GM23338 (cell line): ENCODE data around the gene EFEMP1. TPM values are rescaled to one million over a fixed set of nuclear protein-coding genes. Genes with fewer than 3 reads are reported as not detected.

Source experiments
- ATAC-seq: fragments of 200-7000 bp; cut with Tn5 transposase; 3 replicates; pipeline ENCODE4 v1.9.1; 2020
- DNase-seq: peaks from one replicate; pipeline ENCODE4 v3.0.0-alpha.2; 2015; ENCODE audit warnings: low spot score
- H2AFZ ChIP-seq: fragments of 200-600 bp; sonication (generic); 2 replicates; pipeline ENCODE4 v1.8.0; 2016; ENCODE audit warnings: antibody characterized with exemption, mild to moderate bottlenecking, moderate library complexity
- H3F3A ChIP-seq: fragments of 200-600 bp; sonication (generic); replicated peaks from 2 replicates; pipeline ENCODE4 v1.8.0; 2017; ENCODE audit warnings: antibody characterized with exemption, mixed run types, low read depth
- H3K27ac ChIP-seq: fragments of 200-600 bp; sonication (generic); 2 replicates; pipeline ENCODE4 v1.6.1; 2016; ENCODE audit warnings: low read depth
- H3K27me3 ChIP-seq: fragments of 200-600 bp; sonication (generic); 2 replicates; pipeline ENCODE4 v1.8.0; 2016; ENCODE audit warnings: mild to moderate bottlenecking, mixed run types, moderate library complexity; ENCODE audit not compliant: insufficient read depth
- H3K36me3 ChIP-seq: fragments of 200-600 bp; sonication (generic); 2 replicates; pipeline ENCODE4 v1.8.0; 2016; ENCODE audit warnings: mild to moderate bottlenecking; ENCODE audit not compliant: insufficient read depth
- H3K4me1 ChIP-seq: fragments of 200-600 bp; sonication (generic); 2 replicates; pipeline ENCODE4 v1.8.0; 2016; ENCODE audit warnings: mild to moderate bottlenecking, moderate library complexity; ENCODE audit not compliant: insufficient read depth
- H3K4me2 ChIP-seq: fragments of 200-600 bp; sonication (generic); 2 replicates; pipeline ENCODE4 v1.7.1; 2017; ENCODE audit warnings: mixed run types
- H3K4me3 ChIP-seq: fragments of 200-600 bp; sonication (generic); 2 replicates; pipeline ENCODE4 v1.6.1; 2016; ENCODE audit warnings: mixed run types
- H3K79me2 ChIP-seq: fragments of 200-600 bp; sonication (generic); replicated peaks from 2 replicates; pipeline ENCODE4 v1.8.0; 2017; ENCODE audit warnings: mild to moderate bottlenecking; ENCODE audit not compliant: insufficient read depth
- H3K9me2 ChIP-seq: fragments of 200-600 bp; sonication (generic); 2 replicates; pipeline ENCODE4 v1.8.0; 2017; ENCODE audit not compliant: insufficient read depth
- H4K20me1 ChIP-seq: fragments of 200-600 bp; sonication (generic); replicated peaks from 2 replicates; pipeline ENCODE4 v1.8.0; 2017; ENCODE audit warnings: mild to moderate bottlenecking; ENCODE audit not compliant: insufficient read depth
- H3K27ac Mint-ChIP-seq: 2 replicates; pipeline ENCODE4 v1.8.0; 2020; ENCODE audit warnings: inconsistent platforms, mild to moderate bottlenecking, moderate library complexity, mixed read lengths
- H3K27me3 Mint-ChIP-seq: 3 replicates; pipeline ENCODE4 v1.8.0; 2022; ENCODE audit warnings: low read depth, mild to moderate bottlenecking, moderate library complexity, mixed read lengths, inconsistent platforms; ENCODE audit not compliant: insufficient read depth, poor library complexity
- H3K36me3 Mint-ChIP-seq: 3 replicates; pipeline ENCODE4 v1.8.0; 2021; ENCODE audit warnings: low read depth, mild to moderate bottlenecking, inconsistent platforms, moderate library complexity, mixed read lengths
- H3K4me1 Mint-ChIP-seq: 3 replicates; pipeline ENCODE4 v1.8.0; 2020; ENCODE audit warnings: mild to moderate bottlenecking, inconsistent platforms, mixed read lengths
- H3K4me3 Mint-ChIP-seq: 3 replicates; pipeline ENCODE4 v1.8.0; 2021; ENCODE audit warnings: moderate library complexity, mild to moderate bottlenecking, inconsistent platforms, mixed read lengths
- H3K9me3 Mint-ChIP-seq: 3 replicates; pipeline ENCODE4 v1.8.0; 2020; ENCODE audit warnings: moderate library complexity, mild to moderate bottlenecking, inconsistent platforms, mixed read lengths
- CREB1 ChIP-seq: fragments of 250-450 bp; sonication (Bioruptor Pico); IDR thresholded peaks from 2 replicates; pipeline ENCODE4 v1.5.0; 2020; ENCODE audit warnings: low read depth, mild to moderate bottlenecking, moderate library complexity
- ETS1 ChIP-seq: IDR thresholded peaks from 2 replicates; pipeline ENCODE4 v1.6.1; 2016; ENCODE audit warnings: antibody characterized with exemption
- EZH2 ChIP-seq: fragments of 200-600 bp; sonication (generic); IDR thresholded peaks from one replicate; pipeline ENCODE4 v1.8.0; 2017; ENCODE audit warnings: antibody characterized with exemption, mild to moderate bottlenecking, low read depth; ENCODE audit not compliant: unreplicated experiment
- EZH2phosphoT487 ChIP-seq: fragments of 200-600 bp; sonication (generic); IDR thresholded peaks from one replicate; pipeline ENCODE4 v1.8.1; 2018; ENCODE audit warnings: antibody characterized with exemption; ENCODE audit not compliant: unreplicated experiment
- NANOG ChIP-seq: IDR thresholded peaks from 2 replicates; pipeline ENCODE4 v1.6.1; 2016; ENCODE audit warnings: antibody characterized with exemption, borderline replicate concordance
- POLR2AphosphoS5 ChIP-seq: IDR thresholded peaks from 2 replicates; pipeline ENCODE4 v1.6.1; 2016; ENCODE audit warnings: antibody characterized with exemption, low read depth
- STAT1 ChIP-seq: IDR thresholded peaks from one replicate; pipeline ENCODE4 v1.6.1; 2016; ENCODE audit warnings: antibody characterized with exemption; ENCODE audit not compliant: unreplicated experiment
- ZNF114 ChIP-seq: fragments of 250-450 bp; sonication (Bioruptor Pico); IDR thresholded peaks from 2 replicates; pipeline ENCODE4 v1.5.0; 2020; ENCODE audit warnings: mild to moderate bottlenecking, moderate library complexity
- ZNF331 ChIP-seq: fragments of 250-450 bp; sonication (Bioruptor Pico); IDR thresholded peaks from 2 replicates; pipeline ENCODE4 v1.5.0; 2020; ENCODE audit warnings: low read depth, mild to moderate bottlenecking, moderate library complexity
- polyA plus RNA-seq: library from polyadenylated mRNA; unstranded; fragments of >200 nt; fragmentation: Nextera tagmentation; extraction: Ambion mirVana; gene quantifications from 2 replicates; pipeline ENCODE4 v1.2.1, GENCODE V29; 2016
- total RNA-seq: library from RNA; depleted of rRNA; stranded (reverse); fragments of >200 nt; shearing (Covaris generic); gene quantifications from 2 replicates; pipeline ENCODE4 v1.2.3, GENCODE V29; 2014
- TF ChIP-seq, protein P1 (sequence below): IDR thresholded peaks from one replicate; pipeline ENCODE4 v1.6.1; 2018; ENCODE audit warnings: antibody characterized with exemption; ENCODE audit not compliant: unreplicated experiment
- TF ChIP-seq, protein P2 (sequence below), 2 experiments: fragments of 200-600 bp in 1 of 2; sonication (generic) in 1 of 2; conservative IDR thresholded peaks; 2 replicates each; pipeline versions ENCODE4 v1.5.1 to v1.6.1; 2016 to 2017; ENCODE audit warnings: antibody characterized with exemption in 2 of 2, low read depth in 2 of 2, mild to moderate bottlenecking in 2 of 2, moderate library complexity in 1 of 2
- TF ChIP-seq, protein P3 (sequence below): fragments of 250-450 bp; sonication (Bioruptor Pico); IDR thresholded peaks from 2 replicates; pipeline ENCODE4 v1.5.0; 2020; ENCODE audit warnings: mild to moderate bottlenecking, moderate library complexity

Gene EFEMP1
- total and polyA plus RNA-seq, 2 experiments from 2014 or later = 12.6 to 22.5 TPM

- TF ChIP-seq, protein P1, sequence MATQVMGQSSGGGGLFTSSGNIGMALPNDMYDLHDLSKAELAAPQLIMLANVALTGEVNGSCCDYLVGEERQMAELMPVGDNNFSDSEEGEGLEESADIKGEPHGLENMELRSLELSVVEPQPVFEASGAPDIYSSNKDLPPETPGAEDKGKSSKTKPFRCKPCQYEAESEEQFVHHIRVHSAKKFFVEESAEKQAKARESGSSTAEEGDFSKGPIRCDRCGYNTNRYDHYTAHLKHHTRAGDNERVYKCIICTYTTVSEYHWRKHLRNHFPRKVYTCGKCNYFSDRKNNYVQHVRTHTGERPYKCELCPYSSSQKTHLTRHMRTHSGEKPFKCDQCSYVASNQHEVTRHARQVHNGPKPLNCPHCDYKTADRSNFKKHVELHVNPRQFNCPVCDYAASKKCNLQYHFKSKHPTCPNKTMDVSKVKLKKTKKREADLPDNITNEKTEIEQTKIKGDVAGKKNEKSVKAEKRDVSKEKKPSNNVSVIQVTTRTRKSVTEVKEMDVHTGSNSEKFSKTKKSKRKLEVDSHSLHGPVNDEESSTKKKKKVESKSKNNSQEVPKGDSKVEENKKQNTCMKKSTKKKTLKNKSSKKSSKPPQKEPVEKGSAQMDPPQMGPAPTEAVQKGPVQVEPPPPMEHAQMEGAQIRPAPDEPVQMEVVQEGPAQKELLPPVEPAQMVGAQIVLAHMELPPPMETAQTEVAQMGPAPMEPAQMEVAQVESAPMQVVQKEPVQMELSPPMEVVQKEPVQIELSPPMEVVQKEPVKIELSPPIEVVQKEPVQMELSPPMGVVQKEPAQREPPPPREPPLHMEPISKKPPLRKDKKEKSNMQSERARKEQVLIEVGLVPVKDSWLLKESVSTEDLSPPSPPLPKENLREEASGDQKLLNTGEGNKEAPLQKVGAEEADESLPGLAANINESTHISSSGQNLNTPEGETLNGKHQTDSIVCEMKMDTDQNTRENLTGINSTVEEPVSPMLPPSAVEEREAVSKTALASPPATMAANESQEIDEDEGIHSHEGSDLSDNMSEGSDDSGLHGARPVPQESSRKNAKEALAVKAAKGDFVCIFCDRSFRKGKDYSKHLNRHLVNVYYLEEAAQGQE = no peak
- TF ChIP-seq STAT1 = no peak
- TF ChIP-seq ETS1 = no peak
- TF ChIP-seq NANOG = no peak
Observed at GRCh38 chr2:55910077-55910476, 13.5 kb downstream of the EFEMP1 start (continued).

DNA sequence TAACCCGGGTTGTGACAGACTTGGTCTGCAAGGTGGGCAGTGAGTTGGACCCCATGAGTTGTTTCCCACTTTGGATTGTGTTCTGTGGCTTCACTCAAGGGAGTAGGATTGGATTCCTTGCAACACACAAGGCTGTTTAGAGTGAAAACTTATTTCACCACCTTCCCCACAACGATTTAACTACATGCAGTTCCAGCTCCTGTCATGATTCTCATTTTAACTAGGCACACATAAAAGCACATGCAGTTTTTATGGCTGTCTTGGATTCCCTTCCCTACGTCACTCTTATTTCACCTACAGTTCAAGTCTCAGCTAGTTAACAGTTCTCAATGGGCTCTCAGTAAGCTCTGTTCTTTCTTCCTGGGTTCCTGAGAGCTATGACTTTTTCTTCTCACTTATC is 15.9 kb downstream of the EFEMP1 start:
- H3K27ac ChIP-seq = no peak overlapping the region
- H3F3A ChIP-seq = no peaks in the 10 kb centered on the region
- no peak overlapping the region for H3K4me2 ChIP-seq
- no peaks in the 10 kb centered on the region; the same call in 1 of the 2 replicates for H3K9me2 ChIP-seq
- H3K9me3 Mint-ChIP-seq = peaks cover 3% of the 10 kb centered on the region; the same call in 1 of the 3 replicates
- ATAC-seq = no peak
- no peaks in the 10 kb centered on the region for H3K27me3 Mint-ChIP-seq
- H3K4me3 Mint-ChIP-seq = no peak overlapping the region
- no peak overlapping the region for H2AFZ ChIP-seq
- no peaks in the 10 kb centered on the region for H4K20me1 ChIP-seq
- peaks cover 2% of the 10 kb centered on the region; the same call in 1 of the 3 replicates for H3K4me1 Mint-ChIP-seq
- H3K4me3 ChIP-seq = no peak overlapping the region
- H3K79me2 ChIP-seq = no peaks in the 10 kb centered on the region
- H3K36me3 ChIP-seq = no peaks in the 10 kb centered on the region
- no peak overlapping the region for H3K27ac Mint-ChIP-seq
- no peaks in the 10 kb centered on the region for H3K4me1 ChIP-seq
- H3K36me3 Mint-ChIP-seq = peaks cover 4% of the 10 kb centered on the region; the same call in 2 of the 3 replicates
- no peaks in the 10 kb centered on the region for H3K27me3 ChIP-seq
- no peak for DNase-seq
- TF ChIP-seq, protein P2, sequence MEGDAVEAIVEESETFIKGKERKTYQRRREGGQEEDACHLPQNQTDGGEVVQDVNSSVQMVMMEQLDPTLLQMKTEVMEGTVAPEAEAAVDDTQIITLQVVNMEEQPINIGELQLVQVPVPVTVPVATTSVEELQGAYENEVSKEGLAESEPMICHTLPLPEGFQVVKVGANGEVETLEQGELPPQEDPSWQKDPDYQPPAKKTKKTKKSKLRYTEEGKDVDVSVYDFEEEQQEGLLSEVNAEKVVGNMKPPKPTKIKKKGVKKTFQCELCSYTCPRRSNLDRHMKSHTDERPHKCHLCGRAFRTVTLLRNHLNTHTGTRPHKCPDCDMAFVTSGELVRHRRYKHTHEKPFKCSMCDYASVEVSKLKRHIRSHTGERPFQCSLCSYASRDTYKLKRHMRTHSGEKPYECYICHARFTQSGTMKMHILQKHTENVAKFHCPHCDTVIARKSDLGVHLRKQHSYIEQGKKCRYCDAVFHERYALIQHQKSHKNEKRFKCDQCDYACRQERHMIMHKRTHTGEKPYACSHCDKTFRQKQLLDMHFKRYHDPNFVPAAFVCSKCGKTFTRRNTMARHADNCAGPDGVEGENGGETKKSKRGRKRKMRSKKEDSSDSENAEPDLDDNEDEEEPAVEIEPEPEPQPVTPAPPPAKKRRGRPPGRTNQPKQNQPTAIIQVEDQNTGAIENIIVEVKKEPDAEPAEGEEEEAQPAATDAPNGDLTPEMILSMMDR (conservative IDR thresholded peaks at IDR 0.05; ENCODE audit: low read depth in 2 of 2) = no peak
- TF ChIP-seq NANOG (no peak), EZH2 (no peak), CREB1 (CRISPR knock-in tag) (no peak), ZNF114 (CRISPR knock-in tag) (no peak), POLR2AphosphoS5 (no peak), ZNF331 (CRISPR knock-in tag) (no peak), STAT1 (no peak), EZH2phosphoT487 (no peak)
- TF ChIP-seq, protein P3, sequence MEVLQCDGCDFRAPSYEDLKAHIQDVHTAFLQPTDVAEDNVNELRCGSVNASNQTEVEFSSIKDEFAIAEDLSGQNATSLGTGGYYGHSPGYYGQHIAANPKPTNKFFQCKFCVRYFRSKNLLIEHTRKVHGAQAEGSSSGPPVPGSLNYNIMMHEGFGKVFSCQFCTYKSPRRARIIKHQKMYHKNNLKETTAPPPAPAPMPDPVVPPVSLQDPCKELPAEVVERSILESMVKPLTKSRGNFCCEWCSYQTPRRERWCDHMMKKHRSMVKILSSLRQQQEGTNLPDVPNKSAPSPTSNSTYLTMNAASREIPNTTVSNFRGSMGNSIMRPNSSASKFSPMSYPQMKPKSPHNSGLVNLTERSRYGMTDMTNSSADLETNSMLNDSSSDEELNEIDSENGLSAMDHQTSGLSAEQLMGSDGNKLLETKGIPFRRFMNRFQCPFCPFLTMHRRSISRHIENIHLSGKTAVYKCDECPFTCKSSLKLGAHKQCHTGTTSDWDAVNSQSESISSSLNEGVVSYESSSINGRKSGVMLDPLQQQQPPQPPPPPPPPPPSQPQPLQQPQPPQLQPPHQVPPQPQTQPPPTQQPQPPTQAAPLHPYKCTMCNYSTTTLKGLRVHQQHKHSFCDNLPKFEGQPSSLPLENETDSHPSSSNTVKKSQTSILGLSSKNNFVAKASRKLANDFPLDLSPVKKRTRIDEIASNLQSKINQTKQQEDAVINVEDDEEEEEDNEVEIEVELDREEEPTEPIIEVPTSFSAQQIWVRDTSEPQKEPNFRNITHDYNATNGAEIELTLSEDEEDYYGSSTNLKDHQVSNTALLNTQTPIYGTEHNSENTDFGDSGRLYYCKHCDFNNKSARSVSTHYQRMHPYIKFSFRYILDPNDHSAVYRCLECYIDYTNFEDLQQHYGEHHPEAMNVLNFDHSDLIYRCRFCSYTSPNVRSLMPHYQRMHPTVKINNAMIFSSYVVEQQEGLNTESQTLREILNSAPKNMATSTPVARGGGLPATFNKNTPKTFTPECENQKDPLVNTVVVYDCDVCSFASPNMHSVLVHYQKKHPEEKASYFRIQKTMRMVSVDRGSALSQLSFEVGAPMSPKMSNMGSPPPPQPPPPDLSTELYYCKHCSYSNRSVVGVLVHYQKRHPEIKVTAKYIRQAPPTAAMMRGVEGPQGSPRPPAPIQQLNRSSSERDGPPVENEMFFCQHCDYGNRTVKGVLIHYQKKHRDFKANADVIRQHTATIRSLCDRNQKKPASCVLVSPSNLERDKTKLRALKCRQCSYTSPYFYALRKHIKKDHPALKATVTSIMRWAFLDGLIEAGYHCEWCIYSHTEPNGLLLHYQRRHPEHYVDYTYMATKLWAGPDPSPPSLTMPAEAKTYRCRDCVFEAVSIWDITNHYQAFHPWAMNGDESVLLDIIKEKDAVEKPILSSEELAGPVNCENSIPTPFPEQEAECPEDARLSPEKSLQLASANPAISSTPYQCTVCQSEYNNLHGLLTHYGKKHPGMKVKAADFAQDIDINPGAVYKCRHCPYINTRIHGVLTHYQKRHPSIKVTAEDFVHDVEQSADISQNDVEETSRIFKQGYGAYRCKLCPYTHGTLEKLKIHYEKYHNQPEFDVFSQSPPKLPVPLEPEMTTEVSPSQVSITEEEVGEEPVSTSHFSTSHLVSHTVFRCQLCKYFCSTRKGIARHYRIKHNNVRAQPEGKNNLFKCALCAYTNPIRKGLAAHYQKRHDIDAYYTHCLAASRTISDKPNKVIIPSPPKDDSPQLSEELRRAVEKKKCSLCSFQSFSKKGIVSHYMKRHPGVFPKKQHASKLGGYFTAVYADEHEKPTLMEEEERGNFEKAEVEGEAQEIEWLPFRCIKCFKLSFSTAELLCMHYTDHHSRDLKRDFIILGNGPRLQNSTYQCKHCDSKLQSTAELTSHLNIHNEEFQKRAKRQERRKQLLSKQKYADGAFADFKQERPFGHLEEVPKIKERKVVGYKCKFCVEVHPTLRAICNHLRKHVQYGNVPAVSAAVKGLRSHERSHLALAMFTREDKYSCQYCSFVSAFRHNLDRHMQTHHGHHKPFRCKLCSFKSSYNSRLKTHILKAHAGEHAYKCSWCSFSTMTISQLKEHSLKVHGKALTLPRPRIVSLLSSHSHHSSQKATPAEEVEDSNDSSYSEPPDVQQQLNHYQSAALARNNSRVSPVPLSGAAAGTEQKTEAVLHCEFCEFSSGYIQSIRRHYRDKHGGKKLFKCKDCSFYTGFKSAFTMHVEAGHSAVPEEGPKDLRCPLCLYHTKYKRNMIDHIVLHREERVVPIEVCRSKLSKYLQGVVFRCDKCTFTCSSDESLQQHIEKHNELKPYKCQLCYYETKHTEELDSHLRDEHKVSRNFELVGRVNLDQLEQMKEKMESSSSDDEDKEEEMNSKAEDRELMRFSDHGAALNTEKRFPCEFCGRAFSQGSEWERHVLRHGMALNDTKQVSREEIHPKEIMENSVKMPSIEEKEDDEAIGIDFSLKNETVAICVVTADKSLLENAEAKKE (CRISPR knock-in tag) = no peak
